IPS DF 6.9 (cell line): ENCODE measurements around the gene DYRK1A.

Source experiments
- DNase-seq: peaks from one replicate; pipeline ENCODE4 v3.0.0-alpha.2; 2013; ENCODE audit warnings: low read depth, low spot score
- H3K27ac ChIP-seq: one replicate; pipeline ENCODE4 v1.5.1; 2013; ENCODE audit warnings: low read length, control low read depth
- H3K27me3 ChIP-seq: 2 replicates; pipeline ENCODE4 v1.6.1; 2013; ENCODE audit warnings: mild to moderate bottlenecking, low read length; ENCODE audit not compliant: control insufficient read depth, insufficient read depth
- H3K36me3 ChIP-seq: 2 replicates; pipeline ENCODE4 v1.6.1; 2013; ENCODE audit warnings: low read length; ENCODE audit not compliant: control insufficient read depth, insufficient read depth
- H3K4me1 ChIP-seq: 2 replicates; pipeline ENCODE4 v1.6.1; 2013; ENCODE audit warnings: low read length; ENCODE audit not compliant: control insufficient read depth, insufficient read depth
- H3K4me3 ChIP-seq: 2 replicates; pipeline ENCODE4 v1.5.1; 2013; ENCODE audit warnings: mild to moderate bottlenecking, low read length
- H3K9me3 ChIP-seq: 2 replicates; pipeline ENCODE4 v1.6.1; 2013; ENCODE audit warnings: low read length, inconsistent platforms; ENCODE audit not compliant: control insufficient read depth, insufficient read depth
- WGBS: extraction: QIAGEN DNeasy Blood & Tissue Kit; methylation state at CpG from one replicate; pipeline ENCODE4 v1.1.7; 2013; ENCODE audit warnings: mixed read lengths, missing lambda C conversion rate; ENCODE audit not compliant: insufficient read length, insufficient coverage; 5-methylcytosine and 5-hydroxymethylcytosine counted together

DYRK1A gene

DNA sequence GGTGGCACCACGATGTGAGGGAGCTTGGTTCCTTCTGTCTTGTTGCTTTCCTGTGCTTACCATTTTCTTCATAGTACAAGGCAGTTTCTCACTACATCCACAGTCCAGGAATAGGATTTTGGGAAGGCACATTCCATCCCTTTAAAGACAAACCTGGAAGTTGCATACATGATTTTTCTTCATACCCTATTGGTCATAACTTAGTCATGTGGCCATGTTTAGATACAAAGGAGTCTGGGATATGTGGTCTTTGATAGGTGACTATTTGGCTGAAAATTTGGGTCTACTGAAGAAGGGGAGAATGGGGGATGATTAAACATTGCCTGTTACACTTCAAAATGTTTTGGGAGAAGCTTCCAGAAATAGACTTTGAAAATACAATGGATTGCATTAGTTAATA is 7.0 kb downstream of the DYRK1A start:
- no peaks in the 10 kb centered on the region for H3K9me3 ChIP-seq
- H3K4me1 ChIP-seq = no peaks in the 10 kb centered on the region
- no peaks in the 10 kb centered on the region for H3K36me3 ChIP-seq
- H3K27ac ChIP-seq = no peak overlapping the region
- no peaks in the 10 kb centered on the region for H3K27me3 ChIP-seq
- no CpG with 5 or more reads among the region's 1 CpG for WGBS
- H3K4me3 ChIP-seq = no peak overlapping the region
- no peak for DNase-seq

DNA sequence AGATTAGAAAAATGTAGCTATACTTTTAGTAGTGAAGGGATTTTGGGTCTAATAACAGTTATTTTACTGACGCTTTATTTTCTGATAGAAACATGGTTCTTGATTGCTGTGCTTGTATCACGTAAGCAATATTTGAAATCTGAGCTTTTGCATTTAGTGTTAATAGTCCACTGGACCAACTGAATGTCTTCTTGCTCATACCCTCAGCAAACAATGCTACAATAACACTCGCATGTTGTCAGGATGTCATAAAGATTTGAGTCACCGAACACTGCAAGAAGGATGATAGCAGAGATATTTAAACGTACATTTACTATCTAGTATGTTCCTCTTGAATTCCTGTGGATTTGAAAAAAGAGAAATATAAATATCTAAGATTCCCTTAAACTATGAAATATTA is 7.5 kb downstream of the DYRK1A start:
- H3K9me3 ChIP-seq = no peaks in the 10 kb centered on the region
- 0 out of 2 replicates have a peak, but pooled peaks cover 2% of the 10 kb centered on the region for H3K4me1 ChIP-seq
- no peak overlapping the region for H3K27ac ChIP-seq
- WGBS = no CpG with 5 or more reads among the region's 5 CpGs
- no peak overlapping the region for H3K4me3 ChIP-seq
- H3K36me3 ChIP-seq = no peaks in the 10 kb centered on the region
- no peak for DNase-seq
- no peaks in the 10 kb centered on the region for H3K27me3 ChIP-seq

DNA sequence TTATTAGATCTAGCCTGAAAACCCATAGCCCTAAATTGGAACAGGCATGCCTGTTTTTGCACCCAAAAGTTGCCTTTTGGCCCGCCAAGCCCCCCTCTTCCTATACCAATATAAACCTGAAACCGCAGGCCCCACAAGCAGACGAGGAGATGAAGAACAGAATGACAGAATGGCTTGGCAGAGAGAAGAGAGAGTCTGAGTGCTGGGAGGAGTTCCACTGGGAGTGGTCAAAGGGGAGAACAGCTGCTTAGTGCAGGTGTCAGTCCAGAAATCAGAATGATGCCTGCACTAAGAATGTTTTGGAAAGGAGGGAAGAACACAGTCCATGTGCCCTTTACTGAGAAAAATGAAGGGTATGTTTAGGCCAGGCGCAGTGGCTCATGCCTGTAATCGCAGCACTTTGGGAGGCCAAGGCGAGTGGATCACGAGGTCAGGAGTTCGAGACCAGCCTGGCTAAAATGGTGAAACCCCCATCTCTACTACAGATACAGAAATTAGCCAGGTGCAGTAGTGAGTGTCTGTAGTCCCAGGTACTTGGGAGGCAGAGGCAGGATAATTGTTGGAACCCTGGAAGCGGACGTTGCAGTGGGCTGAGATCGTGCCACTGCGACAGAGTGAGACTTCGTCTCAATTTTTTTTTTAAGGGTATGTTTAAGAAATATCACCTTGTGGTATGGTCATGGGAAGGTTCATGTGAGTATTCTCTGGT is 9.4 kb downstream of the DYRK1A start:
- Histone ChIP-seq H3K9me3 (no peaks in the 10 kb centered on the region), H3K4me1 (peaks cover 4% of the 10 kb centered on the region; the same call in 1 of the 2 replicates), H3K27ac (no peak overlapping the region), H3K27me3 (no peaks in the 10 kb centered on the region), H3K4me3 (no peak overlapping the region), H3K36me3 (no peaks in the 10 kb centered on the region)
- DNase-seq = no peak
- no CpG with 5 or more reads among the region's 13 CpGs for WGBS

DNA sequence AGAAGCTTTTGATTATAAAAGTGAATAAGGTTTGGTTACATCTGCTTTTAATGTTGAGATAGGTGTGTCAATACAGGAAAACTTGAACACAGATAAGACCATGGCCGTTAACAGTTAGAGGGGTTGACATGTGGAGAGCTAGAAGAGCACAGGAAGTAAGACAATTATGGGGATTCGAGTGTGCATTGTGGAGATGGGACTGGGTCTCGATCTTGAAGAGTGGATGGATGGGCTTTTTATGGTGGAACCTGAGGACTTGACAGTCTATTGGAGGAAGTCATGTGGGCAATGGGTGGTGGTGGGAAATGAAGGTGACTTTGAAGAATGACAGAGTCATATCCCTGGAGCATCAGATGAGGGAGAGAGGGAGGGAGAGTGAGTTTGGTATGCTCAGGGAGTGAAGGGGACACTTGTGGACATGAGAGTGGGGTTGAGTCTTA is 12.1 kb downstream of the DYRK1A start:
- WGBS = no CpG with 5 or more reads among the region's 3 CpGs
- Histone ChIP-seq H3K27ac (no peak overlapping the region), H3K36me3 (no peaks in the 10 kb centered on the region), H3K9me3 (no peaks in the 10 kb centered on the region), H3K27me3 (no peaks in the 10 kb centered on the region), H3K4me1 (peaks cover 7% of the 10 kb centered on the region; the same call in 1 of the 2 replicates), H3K4me3 (no peak overlapping the region)
- no peak for DNase-seq

DNA sequence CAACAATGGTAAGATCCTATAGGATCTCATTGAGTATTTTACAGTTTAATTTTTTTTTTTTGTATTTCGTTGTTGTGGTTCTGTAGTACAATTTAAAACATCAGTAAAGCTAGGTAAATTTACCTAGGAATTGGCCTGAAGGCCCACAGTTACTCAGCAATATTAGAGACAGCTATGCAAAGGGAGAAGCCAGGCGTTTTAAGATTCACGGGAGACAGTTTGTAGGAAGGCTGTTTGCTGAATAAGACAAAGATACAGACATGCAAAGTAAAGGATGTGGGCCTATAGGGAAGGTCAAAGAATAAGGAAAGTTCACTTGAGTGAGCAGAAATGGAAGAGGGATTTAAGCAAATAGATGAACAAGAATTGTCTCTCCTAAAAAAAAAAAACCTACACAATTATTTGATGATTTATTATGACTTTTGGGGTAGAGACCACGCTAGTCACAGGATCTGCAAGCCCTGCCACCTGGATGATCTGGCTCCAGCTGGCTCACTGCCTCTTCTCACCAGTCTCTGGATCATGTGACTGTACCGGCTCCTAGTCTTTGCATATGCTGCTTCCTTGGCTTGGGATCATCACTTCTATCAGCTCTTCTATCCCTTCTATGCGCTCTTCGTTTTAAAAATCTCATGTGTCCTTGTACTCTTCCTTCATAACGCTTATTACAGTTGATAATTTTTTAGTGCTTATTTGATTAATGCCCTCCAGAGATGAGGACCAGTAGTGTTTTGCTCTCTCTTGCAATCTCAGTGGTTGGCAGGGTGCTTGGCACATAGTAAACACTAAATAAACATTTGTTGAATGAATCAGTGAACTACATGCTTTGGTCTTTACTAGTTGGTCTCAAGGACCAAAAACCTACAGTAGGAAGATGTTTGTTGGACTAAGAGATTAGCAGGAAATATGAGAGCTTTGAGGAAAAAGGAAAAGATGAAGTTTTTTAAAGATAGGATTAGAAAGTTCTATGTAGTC is 14.1 kb downstream of the DYRK1A start:
- no peak overlapping the region for H3K4me3 ChIP-seq
- DNase-seq = no peak
- H3K36me3 ChIP-seq = no peaks in the 10 kb centered on the region
- H3K27ac ChIP-seq = no peak overlapping the region
- H3K27me3 ChIP-seq = no peaks in the 10 kb centered on the region
- no peaks in the 10 kb centered on the region for H3K9me3 ChIP-seq
- peaks cover 8% of the 10 kb centered on the region for H3K4me1 ChIP-seq
- WGBS = no CpG with 5 or more reads among the region's 8 CpGs

DNA sequence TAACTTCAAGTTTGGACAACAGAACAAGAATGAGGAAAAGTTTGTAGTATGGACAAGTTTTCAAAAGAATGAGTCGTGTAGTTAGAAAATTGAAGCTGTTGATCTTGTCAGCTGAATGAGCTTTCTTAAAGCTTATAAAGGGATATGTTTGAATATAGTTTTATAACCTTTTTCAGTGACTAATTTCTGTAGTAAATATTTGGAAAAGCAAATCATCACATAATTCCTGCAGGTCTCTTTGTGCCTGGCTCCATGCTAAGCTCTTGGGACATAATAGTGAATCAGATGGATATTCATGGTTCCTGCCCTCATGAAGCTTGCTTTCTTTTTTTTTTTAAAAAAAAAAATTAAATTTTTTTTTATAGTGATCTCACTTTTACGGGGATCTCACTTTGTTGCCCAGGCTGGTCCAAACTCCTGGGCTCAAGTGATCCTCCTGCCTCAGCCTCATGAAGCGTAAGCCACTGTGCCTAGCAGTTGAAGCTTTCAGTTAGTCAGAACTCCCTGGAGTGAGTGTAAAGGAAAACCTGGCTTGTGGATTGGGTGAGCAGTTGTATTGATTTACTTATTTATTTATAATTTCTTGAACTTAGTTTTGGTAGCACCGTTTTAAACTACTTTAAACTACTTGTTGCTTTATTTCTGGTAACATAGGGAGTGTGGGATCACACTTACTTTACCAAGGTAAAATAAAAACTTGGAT is 15.5 kb downstream of the DYRK1A start:
- Histone ChIP-seq H3K36me3 (no peaks in the 10 kb centered on the region), H3K4me1 (peaks cover 8% of the 10 kb centered on the region), H3K9me3 (no peaks in the 10 kb centered on the region), H3K27ac (no peak overlapping the region), H3K4me3 (no peak overlapping the region), H3K27me3 (no peaks in the 10 kb centered on the region)
- DNase-seq = no peak
- 100% methylated on average over 1 of the region's 4 CpGs for WGBS

DNA sequence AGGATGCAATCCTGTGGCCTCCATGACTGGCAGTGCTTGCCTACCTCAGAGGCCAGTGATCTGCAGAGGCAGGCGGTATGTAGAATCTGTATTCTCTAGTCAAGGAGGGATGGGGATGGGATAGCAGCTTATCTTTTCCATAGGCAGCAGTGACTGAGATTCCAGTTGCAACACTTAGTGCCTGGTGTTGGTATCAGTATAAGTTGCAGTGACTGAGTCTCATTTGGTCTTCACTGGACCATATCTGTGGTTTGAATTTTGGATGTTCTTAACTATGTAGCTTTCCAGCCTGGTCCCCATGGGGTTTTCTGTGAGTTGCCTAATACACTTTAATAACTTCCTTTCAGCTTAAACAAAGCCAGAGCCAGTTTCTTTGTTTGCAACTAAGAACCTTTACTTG is 16.5 kb downstream of the DYRK1A start:
- Histone ChIP-seq H3K9me3 (no peaks in the 10 kb centered on the region), H3K27ac (no peak overlapping the region), H3K27me3 (no peaks in the 10 kb centered on the region), H3K36me3 (no peaks in the 10 kb centered on the region), H3K4me1 (peaks cover 8% of the 10 kb centered on the region), H3K4me3 (no peak overlapping the region)
- DNase-seq = no peak
- WGBS = no CpG with 5 or more reads among the region's 1 CpG

DNA sequence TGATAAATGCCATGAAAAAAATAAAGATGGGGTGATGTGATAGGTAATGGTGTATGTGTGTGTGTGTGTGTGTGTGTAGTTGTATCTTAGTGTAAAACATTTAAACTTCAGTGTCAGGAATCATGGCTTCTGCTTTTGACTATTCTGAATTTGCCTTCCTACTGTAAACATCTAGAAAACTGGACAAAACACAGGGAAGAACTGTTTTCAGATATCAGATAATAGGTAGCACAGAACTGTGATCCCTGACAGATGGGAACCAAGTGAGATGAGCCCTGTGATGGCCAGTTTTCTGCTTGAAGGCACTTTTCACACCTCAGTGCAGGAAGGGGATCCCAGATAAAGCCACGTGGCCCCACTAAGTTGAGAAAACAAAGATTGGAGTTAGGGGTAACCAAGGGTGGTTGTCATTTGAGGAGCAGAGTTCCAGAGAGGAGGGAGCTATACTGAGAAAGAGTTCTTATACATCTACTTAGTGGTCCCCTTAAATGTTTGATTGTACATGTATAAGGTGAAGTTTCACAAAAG is 17.3 kb downstream of the DYRK1A start:
- peaks cover 6% of the 10 kb centered on the region for H3K4me1 ChIP-seq
- no CpG with 5 or more reads among the region's 1 CpG for WGBS

DNA sequence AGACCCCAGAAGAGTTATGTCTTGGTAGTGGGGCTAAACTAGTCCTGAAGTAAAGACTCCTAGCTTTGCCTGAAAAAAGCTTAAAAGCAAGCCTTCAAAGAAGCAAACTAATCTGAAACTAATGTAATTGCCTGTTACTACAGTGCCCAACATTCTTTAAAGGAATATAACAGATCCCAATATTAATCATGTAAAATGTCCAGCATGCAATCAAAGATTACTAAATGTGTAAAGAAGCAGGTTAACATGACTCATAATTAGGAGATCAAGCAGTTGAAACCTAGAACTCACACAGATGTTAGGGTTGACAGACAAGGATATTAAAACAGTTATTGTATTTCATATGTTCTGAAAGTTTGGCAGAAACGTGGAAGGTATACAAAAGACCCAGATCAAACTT is 17.8 kb downstream of the DYRK1A start:
- no peak overlapping the region for H3K4me3 ChIP-seq
- H3K4me1 ChIP-seq = peaks cover 6% of the 10 kb centered on the region
- H3K27me3 ChIP-seq = no peaks in the 10 kb centered on the region
- WGBS = no CpG with 5 or more reads among the region's 1 CpG
- no peaks in the 10 kb centered on the region for H3K36me3 ChIP-seq
- H3K27ac ChIP-seq = no peak overlapping the region
- no peak for DNase-seq
- no peaks in the 10 kb centered on the region for H3K9me3 ChIP-seq

More for the DNA sequence above, 17.3 kb downstream of the DYRK1A start:
- no peaks in the 10 kb centered on the region for H3K9me3 ChIP-seq
- DNase-seq = no peak
- H3K36me3 ChIP-seq = no peaks in the 10 kb centered on the region
- H3K27ac ChIP-seq = no peak overlapping the region
- no peaks in the 10 kb centered on the region for H3K27me3 ChIP-seq
- no peak overlapping the region for H3K4me3 ChIP-seq

DNA sequence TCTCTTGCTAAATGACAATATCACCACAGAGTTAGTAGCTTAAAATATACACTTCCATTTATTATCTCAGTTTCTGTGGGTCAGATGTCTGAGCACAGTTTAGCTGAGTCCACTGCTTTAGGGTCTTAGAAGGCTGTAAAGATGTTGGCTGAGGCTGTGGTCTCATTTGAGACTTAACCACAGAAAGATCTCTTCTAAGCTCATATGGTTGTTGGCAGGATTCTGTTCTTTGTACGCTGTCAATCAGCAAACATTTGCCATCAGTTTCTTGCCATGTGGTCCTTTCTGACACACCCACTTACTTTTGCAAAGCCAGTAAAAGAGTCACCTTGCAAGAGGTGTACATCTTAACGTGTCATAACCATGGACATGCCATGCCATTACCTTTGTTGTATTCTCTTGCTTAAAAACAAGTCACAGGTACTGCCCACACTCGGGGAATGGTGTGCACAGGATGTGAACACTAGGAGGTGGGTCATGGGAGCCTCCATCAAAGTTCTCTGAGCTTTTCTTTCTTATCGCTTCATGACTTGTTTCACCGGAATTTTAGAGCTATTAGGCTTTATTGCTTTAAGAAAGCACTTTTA is 18.7 kb downstream of the DYRK1A start:
- no peak overlapping the region for H3K27ac ChIP-seq
- no peaks in the 10 kb centered on the region for H3K36me3 ChIP-seq
- no peaks in the 10 kb centered on the region for H3K27me3 ChIP-seq
- WGBS = no CpG with 5 or more reads among the region's 5 CpGs
- no peak overlapping the region for H3K4me3 ChIP-seq
- DNase-seq = no peak
- no peaks in the 10 kb centered on the region for H3K9me3 ChIP-seq
- H3K4me1 ChIP-seq = peaks cover 6% of the 10 kb centered on the region
